SK-N-SH treated with all-trans-retinoic acid at 6 μM for 48 hours (cell line): ENCODE data around the gene TCEAL3.
"Not testable (repeated sequence)": the region's sequence is repeated elsewhere in the genome, so short reads cannot be mapped to it uniquely, and the experiment has no call there.

ENCODE experiments used
- ATAC-seq: fragments of 200-7000 bp; cut with Tn5 transposase; 3 replicates; pipeline ENCODE4 v1.9.1; 2020; ENCODE audit warnings: mild to moderate bottlenecking, moderate library complexity
- ARNTL ChIP-seq: fragments of 450-650 bp; formaldehyde crosslinking; IDR thresholded peaks from 2 replicates; pipeline ENCODE4 v1.5.0; 2020; ENCODE audit warnings: low read depth, mild to moderate bottlenecking, moderate library complexity, borderline replicate concordance
- BACH2 ChIP-seq: fragments of 250-450 bp; sonication (Bioruptor Pico); IDR thresholded peaks from 2 replicates; pipeline ENCODE4 v1.9.0; 2021; ENCODE audit warnings: mild to moderate bottlenecking, borderline replicate concordance
- CREB5 ChIP-seq: fragments of 250-450 bp; sonication (Bioruptor Pico); IDR thresholded peaks from 2 replicates; pipeline ENCODE4 v1.5.1; 2020; ENCODE audit warnings: low read depth, mild to moderate bottlenecking, moderate library complexity
- CSDC2 ChIP-seq: fragments of 250-450 bp; sonication (Bioruptor Pico); IDR thresholded peaks from 2 replicates; pipeline ENCODE4 v1.5.0; 2020; ENCODE audit warnings: mild to moderate bottlenecking, moderate library complexity
- GLIS3 ChIP-seq: fragments of 250-450 bp; sonication (Bioruptor Pico); IDR thresholded peaks from 2 replicates; pipeline ENCODE4 v1.5.0; 2020; ENCODE audit warnings: mild to moderate bottlenecking, moderate library complexity
- ISL1 ChIP-seq: fragments of 250-450 bp; sonication (Bioruptor Pico); IDR thresholded peaks from 2 replicates; pipeline ENCODE4 v2.1.2; 2022; ENCODE audit warnings: mild to moderate bottlenecking, moderate library complexity
- PATZ1 ChIP-seq: fragments of 250-450 bp; sonication (Bioruptor Pico); IDR thresholded peaks from 2 replicates; pipeline ENCODE4 v1.8.0; 2020; ENCODE audit warnings: mild to moderate bottlenecking, moderate library complexity, borderline replicate concordance
- SNAI2 ChIP-seq: fragments of 250-450 bp; sonication (Bioruptor Pico); IDR thresholded peaks from 2 replicates; pipeline ENCODE4 v1.5.0; 2020; ENCODE audit warnings: mild to moderate bottlenecking, moderate library complexity
- TCF4 ChIP-seq: fragments of 250-450 bp; sonication (Bioruptor Pico); IDR thresholded peaks from 2 replicates; pipeline ENCODE4 v1.8.0; 2021; ENCODE audit warnings: mild to moderate bottlenecking, moderate library complexity, borderline replicate concordance
- TSHZ2 ChIP-seq: fragments of 250-450 bp; sonication (Bioruptor Pico); IDR thresholded peaks from 2 replicates; pipeline ENCODE4 v1.5.0; 2020; ENCODE audit warnings: mild to moderate bottlenecking, moderate library complexity
- ZC3H10 ChIP-seq: fragments of 250-450 bp; sonication (Bioruptor Pico); IDR thresholded peaks from 2 replicates; pipeline ENCODE4 v1.5.1; 2021; ENCODE audit warnings: mild to moderate bottlenecking, moderate library complexity
- ZFP3 ChIP-seq: fragments of 250-450 bp; sonication (Bioruptor Pico); IDR thresholded peaks from 2 replicates; pipeline ENCODE4 v1.5.0; 2020; ENCODE audit warnings: mild to moderate bottlenecking, moderate library complexity
- ZFP30 ChIP-seq: fragments of 450-650 bp; formaldehyde crosslinking; IDR thresholded peaks from 2 replicates; pipeline ENCODE4 v1.5.0; 2022; ENCODE audit warnings: mild to moderate bottlenecking, moderate library complexity
- ZNF565 ChIP-seq: fragments of 450-650 bp; formaldehyde crosslinking; conservative IDR thresholded peaks from 2 replicates; pipeline ENCODE4 v1.5.0; 2020; ENCODE audit warnings: low read depth, mild to moderate bottlenecking, moderate library complexity
- ZNF70 ChIP-seq: fragments of 450-650 bp; formaldehyde crosslinking; IDR thresholded peaks from 2 replicates; pipeline ENCODE4 v1.5.0; 2020; ENCODE audit warnings: mild to moderate bottlenecking, moderate library complexity
- ZNF8 ChIP-seq: fragments of 450-650 bp; formaldehyde crosslinking; IDR thresholded peaks from 2 replicates; pipeline ENCODE4 v1.5.0; 2020; ENCODE audit warnings: mild to moderate bottlenecking, moderate library complexity
- TF ChIP-seq, protein P1 (sequence below): fragments of 250-450 bp; sonication (Bioruptor Pico); IDR thresholded peaks from 2 replicates; pipeline ENCODE4 v1.5.1; 2021; ENCODE audit warnings: mild to moderate bottlenecking, moderate library complexity
- TF ChIP-seq, protein P2 (sequence below): fragments of 250-450 bp; sonication (Bioruptor Pico); IDR thresholded peaks from 2 replicates; pipeline ENCODE4 v1.8.0; 2021; ENCODE audit warnings: low read depth, mild to moderate bottlenecking, moderate library complexity, borderline replicate concordance

Gene TCEAL3

GRCh38 chrX:103586659-103587058, 21.1 kb upstream of the TCEAL3 start:
- ATAC-seq: no peak
- TF ChIP-seq CSDC2 (CRISPR knock-in tag): no peak
- no peak for TF ChIP-seq BACH2 (CRISPR knock-in tag)
- no peak for TF ChIP-seq GLIS3 (CRISPR knock-in tag)

DNA sequence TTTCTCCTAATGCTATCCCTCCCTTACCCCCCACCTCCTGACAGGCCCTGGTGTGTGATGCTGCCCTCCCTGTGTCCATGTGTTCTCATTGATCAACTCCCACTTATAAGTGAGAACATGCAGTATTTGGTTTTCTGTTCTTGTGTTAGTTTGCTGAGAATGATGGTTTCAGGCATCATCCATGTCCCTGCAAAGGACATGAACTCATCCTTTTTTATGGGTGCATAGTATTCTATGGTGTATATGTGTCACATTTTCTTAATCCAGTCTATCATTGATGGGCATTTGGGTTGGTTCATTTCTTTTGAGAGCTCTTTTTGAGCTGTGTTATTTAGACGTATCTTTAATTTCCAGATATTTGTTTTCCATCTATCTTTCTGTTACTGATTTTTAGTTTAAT, 15.5 kb upstream of the TCEAL3 start:
- not testable (repeated sequence) for ATAC-seq

DNA sequence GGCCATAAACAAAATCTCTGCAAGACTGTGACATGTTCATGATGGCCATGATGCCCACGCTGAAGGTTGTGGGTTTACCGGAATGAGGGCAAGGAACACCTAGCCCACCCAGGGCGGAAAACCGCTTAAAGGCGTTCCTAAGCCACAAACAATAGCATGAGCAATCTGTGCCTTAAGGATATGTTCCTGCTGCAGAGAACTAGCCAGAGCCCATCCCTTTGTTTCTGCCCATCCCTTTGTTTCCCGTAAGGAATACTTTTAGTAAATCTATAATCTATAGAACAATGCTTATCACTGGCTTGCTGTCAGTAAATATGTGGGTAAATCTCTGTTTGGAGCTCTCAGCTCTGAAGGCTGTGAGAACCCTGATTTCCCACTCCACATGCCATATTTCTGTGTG, 12.6 kb upstream of the TCEAL3 start:
- not testable (repeated sequence) for ATAC-seq

DNA sequence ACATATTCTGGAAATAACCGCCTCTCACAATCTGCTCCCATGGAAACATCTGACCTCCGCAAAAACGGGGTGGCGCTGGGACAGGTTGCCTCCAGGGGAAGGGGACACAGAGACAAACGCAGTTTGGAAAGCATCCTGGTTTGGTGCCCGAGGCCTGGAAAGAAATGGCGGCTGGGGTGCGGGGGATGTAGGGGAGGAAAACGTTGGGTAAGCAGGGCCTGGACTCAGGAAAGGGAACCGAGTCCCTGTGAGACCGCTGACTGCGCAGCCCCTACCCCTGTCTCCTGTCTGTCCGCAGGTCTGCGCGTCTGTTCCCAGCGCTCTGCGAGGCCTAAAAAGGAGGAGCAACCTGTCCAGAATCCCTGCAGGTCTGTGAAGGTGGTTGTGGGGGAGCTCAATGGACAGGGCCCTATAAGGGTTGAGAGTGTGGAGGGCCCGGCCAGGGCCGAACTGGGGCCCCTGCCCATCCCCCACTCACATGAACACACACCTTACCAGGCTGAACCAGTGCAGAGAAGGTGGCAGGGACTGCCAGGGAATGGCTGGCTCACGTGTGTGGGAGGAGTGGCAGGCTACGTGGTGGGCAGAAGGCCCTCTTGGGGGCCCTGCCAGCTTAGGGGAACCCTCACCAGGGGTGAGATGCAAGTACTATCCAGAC, 672 bp downstream of the TCEAL3 start:
- ATAC-seq: peak; percentile 55
- TF ChIP-seq ZNF70 (CRISPR knock-in tag) (no peak), ZNF8 (CRISPR knock-in tag) (no peak), BACH2 (CRISPR knock-in tag) (no peak), ZFP3 (CRISPR knock-in tag) (no peak), CSDC2 (CRISPR knock-in tag) (no peak), ARNTL (no peak), ZFP30 (CRISPR knock-in tag) (no peak), ZNF565 (CRISPR knock-in tag) (no peak), TSHZ2 (CRISPR knock-in tag) (no peak), SNAI2 (no peak)
- TF ChIP-seq, protein P1, sequence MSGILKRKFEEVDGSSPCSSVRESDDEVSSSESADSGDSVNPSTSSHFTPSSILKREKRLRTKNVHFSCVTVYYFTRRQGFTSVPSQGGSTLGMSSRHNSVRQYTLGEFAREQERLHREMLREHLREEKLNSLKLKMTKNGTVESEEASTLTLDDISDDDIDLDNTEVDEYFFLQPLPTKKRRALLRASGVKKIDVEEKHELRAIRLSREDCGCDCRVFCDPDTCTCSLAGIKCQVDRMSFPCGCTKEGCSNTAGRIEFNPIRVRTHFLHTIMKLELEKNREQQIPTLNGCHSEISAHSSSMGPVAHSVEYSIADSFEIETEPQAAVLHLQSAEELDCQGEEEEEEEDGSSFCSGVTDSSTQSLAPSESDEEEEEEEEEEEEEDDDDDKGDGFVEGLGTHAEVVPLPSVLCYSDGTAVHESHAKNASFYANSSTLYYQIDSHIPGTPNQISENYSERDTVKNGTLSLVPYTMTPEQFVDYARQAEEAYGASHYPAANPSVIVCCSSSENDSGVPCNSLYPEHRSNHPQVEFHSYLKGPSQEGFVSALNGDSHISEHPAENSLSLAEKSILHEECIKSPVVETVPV (CRISPR knock-in tag): no peak

- TF ChIP-seq CSDC2 (CRISPR knock-in tag) (no peak), ARNTL (no peak), PATZ1 (CRISPR knock-in tag) (no peak), GLIS3 (CRISPR knock-in tag) (no peak), ISL1 (CRISPR knock-in tag) (no peak), TCF4 (CRISPR knock-in tag) (no peak), CREB5 (CRISPR knock-in tag) (no peak), TSHZ2 (CRISPR knock-in tag) (no peak), BACH2 (CRISPR knock-in tag) (no peak), ZC3H10 (no peak), ZNF565 (CRISPR knock-in tag) (no peak)
- TF ChIP-seq, protein P2, sequence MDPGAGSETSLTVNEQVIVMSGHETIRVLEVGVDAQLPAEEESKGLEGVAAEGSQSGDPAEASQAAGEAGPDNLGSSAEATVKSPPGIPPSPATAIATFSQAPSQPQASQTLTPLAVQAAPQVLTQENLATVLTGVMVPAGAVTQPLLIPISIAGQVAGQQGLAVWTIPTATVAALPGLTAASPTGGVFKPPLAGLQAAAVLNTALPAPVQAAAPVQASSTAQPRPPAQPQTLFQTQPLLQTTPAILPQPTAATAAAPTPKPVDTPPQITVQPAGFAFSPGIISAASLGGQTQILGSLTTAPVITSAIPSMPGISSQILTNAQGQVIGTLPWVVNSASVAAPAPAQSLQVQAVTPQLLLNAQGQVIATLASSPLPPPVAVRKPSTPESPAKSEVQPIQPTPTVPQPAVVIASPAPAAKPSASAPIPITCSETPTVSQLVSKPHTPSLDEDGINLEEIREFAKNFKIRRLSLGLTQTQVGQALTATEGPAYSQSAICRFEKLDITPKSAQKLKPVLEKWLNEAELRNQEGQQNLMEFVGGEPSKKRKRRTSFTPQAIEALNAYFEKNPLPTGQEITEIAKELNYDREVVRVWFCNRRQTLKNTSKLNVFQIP (CRISPR knock-in tag): no peak
- no peak for ATAC-seq
Observed at GRCh38 chrX:103610282-103610681, 2.5 kb downstream of the TCEAL3 start.
